GM12873 (cell line): ENCODE results near the gene LIMK1.

Experiments
- CTCF ChIP-seq: IDR thresholded peaks from 2 replicates; pipeline ENCODE4 v1.5.1; 2012; ENCODE audit warnings: low read depth, mild to moderate bottlenecking, moderate library complexity, low read length, control low read depth; ENCODE audit not compliant: insufficient read depth; ENCODE audit errors: missing control alignments

The LIMK1 gene

GRCh38 chr7:74057987-74058386, 25.6 kb upstream of the LIMK1 start:
- no peak for TF ChIP-seq CTCF

DNA sequence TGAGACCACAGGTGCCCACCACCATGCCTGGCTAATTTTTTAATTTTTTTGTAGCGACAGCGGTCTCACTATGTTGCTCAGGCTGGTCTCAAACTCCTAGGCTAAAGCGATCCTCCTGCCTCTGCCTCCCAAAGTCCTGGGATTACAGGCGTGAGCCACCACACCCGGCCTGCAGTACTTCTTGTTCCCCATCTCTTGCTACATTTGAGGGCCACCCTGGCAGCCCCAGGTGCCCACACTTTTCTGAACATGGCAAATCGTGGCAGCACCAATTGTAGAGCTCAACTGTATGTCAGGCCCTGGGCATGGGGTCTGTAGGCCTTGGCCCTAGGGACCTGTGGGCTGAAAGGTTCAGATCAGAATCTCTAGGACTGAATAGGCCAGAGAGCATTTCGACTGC, 25.1 kb upstream of the LIMK1 start:
- TF ChIP-seq CTCF: no peak

DNA sequence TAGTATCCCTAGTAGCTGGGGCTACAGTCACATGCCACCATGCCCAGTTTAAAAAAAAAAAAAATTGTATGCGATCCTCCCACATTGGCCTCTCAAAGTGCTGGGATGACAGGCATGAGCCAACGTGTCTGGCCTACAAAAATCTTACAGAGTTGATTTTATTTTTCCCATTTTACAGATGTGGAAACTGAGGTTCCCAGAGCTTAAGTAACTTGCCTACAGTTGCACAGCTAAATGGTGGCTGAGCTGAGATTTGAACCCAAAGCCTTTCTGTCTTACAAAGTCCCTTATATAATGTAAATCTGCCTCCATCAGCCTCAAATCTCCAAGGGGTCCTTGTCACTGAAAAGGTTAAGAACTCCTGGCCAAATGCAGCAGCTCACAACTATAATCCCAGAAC, 24.6 kb upstream of the LIMK1 start:
- TF ChIP-seq CTCF: no peak

DNA sequence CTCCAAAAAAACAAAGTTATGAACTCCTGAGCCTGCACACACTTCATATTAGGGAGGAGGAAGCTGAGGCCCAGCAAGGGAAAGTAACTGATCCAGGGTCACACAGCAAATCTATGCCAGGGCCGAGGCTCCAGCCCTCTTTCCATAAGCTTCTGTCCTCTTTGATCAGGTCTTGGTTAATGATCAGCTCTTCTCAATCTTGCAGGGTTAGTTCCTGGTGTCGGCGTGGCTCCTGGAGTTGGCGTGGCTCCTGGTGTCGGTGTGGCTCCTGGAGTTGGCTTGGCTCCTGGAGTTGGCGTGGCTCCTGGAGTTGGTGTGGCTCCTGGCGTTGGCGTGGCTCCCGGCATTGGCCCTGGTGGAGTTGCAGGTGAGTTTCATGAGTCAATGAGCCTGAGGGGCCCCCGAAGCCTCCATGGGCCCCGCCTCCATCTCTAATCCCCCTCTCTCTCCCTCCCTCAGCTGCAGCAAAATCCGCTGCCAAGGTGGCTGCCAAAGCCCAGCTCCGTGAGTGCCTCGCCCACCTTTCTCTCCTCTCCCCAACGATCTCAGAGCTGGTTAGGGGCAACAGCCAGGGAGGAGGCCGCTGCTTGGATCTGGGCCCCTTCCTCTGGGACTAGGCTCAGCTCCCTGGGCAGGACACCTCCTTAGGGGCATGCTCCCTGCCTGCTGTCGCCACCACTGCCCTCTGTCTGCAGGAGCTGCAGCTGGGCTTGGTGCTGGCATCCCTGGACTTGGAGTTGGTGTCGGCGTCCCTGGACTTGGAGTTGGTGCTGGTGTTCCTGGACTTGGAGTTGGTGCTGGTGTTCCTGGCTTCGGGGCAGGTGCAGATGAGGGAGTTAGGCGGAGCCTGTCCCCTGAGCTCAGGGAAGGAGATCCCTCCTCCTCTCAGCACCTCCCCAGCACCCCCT, 23.7 kb upstream of the LIMK1 start:
- no peak for TF ChIP-seq CTCF

DNA sequence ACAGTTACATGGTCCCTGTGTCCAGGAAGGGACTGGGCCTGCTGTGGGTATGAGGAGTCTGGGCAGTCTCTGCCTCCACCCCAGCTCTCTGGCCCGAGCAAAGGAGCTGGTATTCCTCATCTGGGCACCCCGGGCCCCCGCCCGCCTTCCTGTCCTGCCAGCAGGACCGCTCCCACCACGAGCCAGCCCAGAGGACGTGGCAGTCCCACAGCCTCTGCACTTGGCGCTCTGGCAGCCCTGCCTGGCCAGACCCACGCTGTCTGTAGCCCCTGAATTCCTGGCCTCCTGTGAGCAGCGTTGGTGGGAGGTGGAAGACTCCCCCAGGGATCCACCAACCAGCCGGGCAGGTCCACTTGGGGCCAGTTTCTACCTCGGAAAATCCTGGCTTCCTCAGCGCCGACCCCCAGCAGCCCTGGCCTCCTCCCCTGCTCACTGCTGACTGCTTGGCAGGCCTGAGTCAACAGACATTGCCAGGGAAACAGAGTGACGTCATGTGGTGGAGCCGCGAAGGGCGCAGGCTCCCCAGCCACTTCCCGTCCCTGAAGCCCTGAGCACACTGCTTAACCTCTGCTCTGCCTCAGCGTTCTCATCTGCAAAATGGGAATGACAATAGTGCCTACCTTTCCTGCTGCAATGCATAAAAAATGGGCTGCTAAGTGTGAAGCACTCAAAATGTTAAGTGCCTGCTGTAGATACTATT, 21.6 kb upstream of the LIMK1 start:
- no peak for TF ChIP-seq CTCF

DNA sequence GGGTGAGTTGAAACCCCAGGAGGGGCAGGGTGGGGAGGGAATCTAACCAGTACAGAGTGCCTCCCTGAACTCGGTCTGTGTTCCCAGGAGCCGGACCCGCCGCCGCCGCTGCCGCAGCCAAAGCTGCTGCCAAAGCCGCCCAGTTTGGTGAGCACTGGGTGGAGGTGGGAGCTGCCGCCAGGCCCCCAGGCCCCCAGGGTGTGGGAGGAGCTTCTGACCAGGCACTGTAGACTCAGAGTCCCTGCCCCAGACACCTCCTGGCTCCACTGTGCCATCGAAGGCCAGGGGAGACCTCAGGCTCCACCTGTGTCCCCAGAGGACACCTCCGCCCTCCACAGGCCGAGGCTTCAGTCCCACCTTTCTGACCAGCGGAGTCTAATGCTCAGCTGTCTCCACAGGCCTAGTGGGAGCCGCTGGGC, 20.4 kb upstream of the LIMK1 start:
- TF ChIP-seq CTCF: no peak

- TF ChIP-seq CTCF: no peak
Observed at GRCh38 chr7:74063646-74064045, 20.0 kb upstream of the LIMK1 start.
